HG03442 (cell line): ENCODE results near the gene SSC5D.
"Not testable (repeated sequence)": the region's sequence is repeated elsewhere in the genome, so short reads cannot be mapped to it uniquely, and the experiment has no call there.

Source experiments
- ATAC-seq: cut with Tn5 transposase; IDR thresholded peaks from one replicate; pipeline ENCODE4 v1.9.1; 2021; ENCODE audit warnings: mild to moderate bottlenecking, moderate library complexity; ENCODE audit not compliant: unreplicated experiment

Gene SSC5D

GRCh38 chr19:55487924-55488687 lies at the start of gene SSC5D:
SSC5D (plus strand) TSS chr19:55488436; CDS start chr19:55488590, 154 bp downstream.
- no peak for ATAC-seq

GRCh38 chr19:55439052-55439451 lies 49.2 kb upstream of the SSC5D start:
- no peak for ATAC-seq

- no peak for ATAC-seq
These were observed 47.7 kb upstream of the SSC5D start for GRCh38 chr19:55440411-55441105.

- no peak for ATAC-seq
These were observed 46.9 kb upstream of the SSC5D start for GRCh38 chr19:55441319-55441691.

- ATAC-seq = no peak
These were observed 46.4 kb upstream of the SSC5D start for GRCh38 chr19:55441692-55442321.

- no peak for ATAC-seq
These were observed 45.8 kb upstream of the SSC5D start for GRCh38 chr19:55442372-55442961.

- ATAC-seq = no peak
These were observed 45.0 kb upstream of the SSC5D start, which contains the start of gene SHISA7 for GRCh38 chr19:55443045-55443823. SHISA7 (minus strand) TSS chr19:55443300; CDS start chr19:55442863, 437 bp downstream.

GRCh38 chr19:55443824-55444480 lies 44.3 kb upstream of the SSC5D start:
- no peak for ATAC-seq

GRCh38 chr19:55444646-55445045 lies 43.6 kb upstream of the SSC5D start:
- no peak for ATAC-seq

- ATAC-seq = no peak
These were observed 42.2 kb upstream of the SSC5D start for GRCh38 chr19:55446060-55446459.

- no peak for ATAC-seq
These were observed 40.6 kb upstream of the SSC5D start for GRCh38 chr19:55447421-55448174.

GRCh38 chr19:55448175-55448490 lies 40.1 kb upstream of the SSC5D start:
- not testable (repeated sequence) for ATAC-seq

- no peak for ATAC-seq
These were observed 38.8 kb upstream of the SSC5D start for GRCh38 chr19:55449469-55449868.

GRCh38 chr19:55451163-55451964 lies 36.9 kb upstream of the SSC5D start:
- no peak for ATAC-seq

GRCh38 chr19:55451965-55452748 lies 36.1 kb upstream of the SSC5D start:
- no peak for ATAC-seq

- ATAC-seq = no peak
These were observed 35.4 kb upstream of the SSC5D start for GRCh38 chr19:55452749-55453346.

- no peak for ATAC-seq
These were observed 34.5 kb upstream of the SSC5D start for GRCh38 chr19:55453511-55454260.
